Subcutaneous adipose tissue (tissue), 4 donors: ENCODE data around the gene CAPN7. TPM values are rescaled to one million over a fixed set of nuclear protein-coding genes. Genes with fewer than 3 reads are reported as not detected.

ENCODE experiments used
- CTCF ChIP-seq: fragments of 450-650 bp; IDR thresholded peaks from one replicate; pipeline ENCODE4 v1.5.1; 2016; ENCODE audit warnings: low read depth, mild to moderate bottlenecking, control low read depth, antibody characterized with exemption, moderate library complexity
- total RNA-seq, 4 donors: library from RNA; depleted of rRNA; stranded (reverse); fragments of >200 nt; gene quantifications; one replicate each; pipeline ENCODE4 v1.1.0, GENCODE V29; 2016

CAPN7 gene
- total RNA-seq = 10 to 100 TPM; 69.1 to 79.5 (median 77.4) TPM

GRCh38 chr3:15205934-15206661 lies at the start of gene CAPN7:
CAPN7 (plus strand) TSS chr3:15206246; CDS start chr3:15206496, 250 bp downstream.
- TF ChIP-seq CTCF = no peak

GRCh38 chr3:15157441-15157840 lies 48.6 kb upstream of the CAPN7 start:
- no peak for TF ChIP-seq CTCF

GRCh38 chr3:15159501-15160136 lies 46.4 kb upstream of the CAPN7 start:
- TF ChIP-seq CTCF = no peak

- TF ChIP-seq CTCF = no peak
Measured at GRCh38 chr3:15160662-15161061, 45.4 kb upstream of the CAPN7 start.

GRCh38 chr3:15161133-15161532 lies 44.9 kb upstream of the CAPN7 start:
- no peak for TF ChIP-seq CTCF

GRCh38 chr3:15164340-15164739 lies 41.7 kb upstream of the CAPN7 start:
- TF ChIP-seq CTCF = no peak

- no peak for TF ChIP-seq CTCF
Measured at GRCh38 chr3:15165061-15165460, 41.0 kb upstream of the CAPN7 start.
